ENCODE results near the gene EGFL8.

DNA sequence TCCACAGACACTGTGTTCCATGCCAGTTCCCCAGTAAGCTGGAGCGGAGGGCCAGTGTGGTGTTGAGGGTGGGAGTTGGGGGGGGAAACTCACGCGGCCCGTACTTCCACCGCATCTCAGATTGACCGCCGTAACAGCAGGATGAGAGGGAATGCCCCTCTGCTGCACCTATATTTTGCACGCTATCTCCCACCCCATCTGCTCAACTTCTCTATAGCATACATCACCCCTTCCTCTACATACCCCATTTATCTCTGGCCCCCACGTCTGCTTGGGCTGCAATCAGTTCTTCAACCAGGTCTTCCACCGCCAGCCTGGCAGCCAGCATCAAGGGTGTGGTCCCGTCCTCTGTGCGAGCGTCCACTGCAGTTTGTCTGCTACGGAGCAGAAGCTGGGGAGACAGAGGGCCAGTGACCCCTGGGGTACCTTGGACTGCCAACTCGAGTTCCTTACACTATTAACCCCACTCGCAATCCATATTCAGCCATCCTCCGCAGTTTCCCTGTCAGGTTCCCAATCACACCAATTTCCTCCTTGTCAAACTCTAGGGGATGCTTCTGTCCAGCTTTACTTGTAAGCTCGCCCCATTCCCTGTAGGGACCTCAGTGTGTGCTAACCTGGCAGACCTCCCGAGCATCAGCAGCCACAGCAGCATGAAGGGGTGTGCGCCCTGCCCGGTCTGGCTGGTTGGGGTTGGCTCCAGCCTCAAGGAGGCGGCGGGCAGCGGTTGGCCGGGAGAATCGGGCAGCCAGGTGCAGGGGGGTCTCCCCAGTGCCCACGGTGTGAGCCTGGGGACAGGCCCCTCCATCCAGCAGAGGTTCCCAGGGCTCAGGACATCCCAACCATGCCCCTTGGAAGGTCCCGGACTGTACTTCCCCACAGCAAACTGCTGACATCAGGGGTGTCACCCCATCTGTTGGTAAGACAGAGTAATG lies 32.6 kb downstream of the EGFL8 start:
- TF ChIP-seq, protein P1, sequence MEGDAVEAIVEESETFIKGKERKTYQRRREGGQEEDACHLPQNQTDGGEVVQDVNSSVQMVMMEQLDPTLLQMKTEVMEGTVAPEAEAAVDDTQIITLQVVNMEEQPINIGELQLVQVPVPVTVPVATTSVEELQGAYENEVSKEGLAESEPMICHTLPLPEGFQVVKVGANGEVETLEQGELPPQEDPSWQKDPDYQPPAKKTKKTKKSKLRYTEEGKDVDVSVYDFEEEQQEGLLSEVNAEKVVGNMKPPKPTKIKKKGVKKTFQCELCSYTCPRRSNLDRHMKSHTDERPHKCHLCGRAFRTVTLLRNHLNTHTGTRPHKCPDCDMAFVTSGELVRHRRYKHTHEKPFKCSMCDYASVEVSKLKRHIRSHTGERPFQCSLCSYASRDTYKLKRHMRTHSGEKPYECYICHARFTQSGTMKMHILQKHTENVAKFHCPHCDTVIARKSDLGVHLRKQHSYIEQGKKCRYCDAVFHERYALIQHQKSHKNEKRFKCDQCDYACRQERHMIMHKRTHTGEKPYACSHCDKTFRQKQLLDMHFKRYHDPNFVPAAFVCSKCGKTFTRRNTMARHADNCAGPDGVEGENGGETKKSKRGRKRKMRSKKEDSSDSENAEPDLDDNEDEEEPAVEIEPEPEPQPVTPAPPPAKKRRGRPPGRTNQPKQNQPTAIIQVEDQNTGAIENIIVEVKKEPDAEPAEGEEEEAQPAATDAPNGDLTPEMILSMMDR (conservative IDR thresholded peaks at IDR 0.05; ENCODE audit: low read length), result no peak
- no peak for TF ChIP-seq EZH2phosphoT487 (IDR thresholded peaks at IDR 0.05; ENCODE audit: borderline replicate concordance)

All from Loucy (cell line).